Measurements from ENCODE around the gene TADA2B. TPM values are rescaled to one million over a fixed set of nuclear protein-coding genes. Genes with fewer than 3 reads are reported as not detected.

Gene TADA2B
- total RNA-seq, 2 donors from 2014 or later = 20.8 to 27.0 TPM

DNA sequence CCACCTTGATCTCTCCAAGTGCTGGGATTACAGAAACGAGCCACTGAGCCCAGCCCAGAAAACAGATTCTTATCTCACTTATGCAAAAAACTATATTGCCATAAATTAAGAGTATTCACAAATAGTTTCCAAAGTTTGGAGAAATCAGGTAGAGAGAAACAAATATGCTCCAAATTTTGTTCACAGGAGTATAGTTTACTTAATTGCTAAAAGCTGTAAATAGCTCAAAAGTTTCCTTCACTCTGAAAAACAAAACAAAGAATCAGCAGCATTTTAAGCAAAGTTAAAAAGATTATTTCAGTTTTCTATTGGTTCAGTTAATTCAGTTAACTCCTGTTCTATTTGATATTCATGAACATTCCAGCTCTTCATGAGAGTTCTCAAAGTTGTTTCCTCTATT lies 43.2 kb downstream of the TADA2B start:
- no peak overlapping the region for H3K4me3 ChIP-seq
- TF ChIP-seq, protein P1, sequence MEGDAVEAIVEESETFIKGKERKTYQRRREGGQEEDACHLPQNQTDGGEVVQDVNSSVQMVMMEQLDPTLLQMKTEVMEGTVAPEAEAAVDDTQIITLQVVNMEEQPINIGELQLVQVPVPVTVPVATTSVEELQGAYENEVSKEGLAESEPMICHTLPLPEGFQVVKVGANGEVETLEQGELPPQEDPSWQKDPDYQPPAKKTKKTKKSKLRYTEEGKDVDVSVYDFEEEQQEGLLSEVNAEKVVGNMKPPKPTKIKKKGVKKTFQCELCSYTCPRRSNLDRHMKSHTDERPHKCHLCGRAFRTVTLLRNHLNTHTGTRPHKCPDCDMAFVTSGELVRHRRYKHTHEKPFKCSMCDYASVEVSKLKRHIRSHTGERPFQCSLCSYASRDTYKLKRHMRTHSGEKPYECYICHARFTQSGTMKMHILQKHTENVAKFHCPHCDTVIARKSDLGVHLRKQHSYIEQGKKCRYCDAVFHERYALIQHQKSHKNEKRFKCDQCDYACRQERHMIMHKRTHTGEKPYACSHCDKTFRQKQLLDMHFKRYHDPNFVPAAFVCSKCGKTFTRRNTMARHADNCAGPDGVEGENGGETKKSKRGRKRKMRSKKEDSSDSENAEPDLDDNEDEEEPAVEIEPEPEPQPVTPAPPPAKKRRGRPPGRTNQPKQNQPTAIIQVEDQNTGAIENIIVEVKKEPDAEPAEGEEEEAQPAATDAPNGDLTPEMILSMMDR (IDR thresholded peaks at IDR 0.05) = no peak
- no peak for DNase-seq (ENCODE audit: low spot score)
- H3K27me3 ChIP-seq = no peaks in the 10 kb centered on the region
- no peaks in the 10 kb centered on the region for H3K9me3 ChIP-seq
- H3K27ac ChIP-seq = no peak overlapping the region
- H3K36me3 ChIP-seq = no peaks in the 10 kb centered on the region
- H3K4me1 ChIP-seq = peaks cover 0 to 8% of the 10 kb centered on the region in 2 donors

DNA sequence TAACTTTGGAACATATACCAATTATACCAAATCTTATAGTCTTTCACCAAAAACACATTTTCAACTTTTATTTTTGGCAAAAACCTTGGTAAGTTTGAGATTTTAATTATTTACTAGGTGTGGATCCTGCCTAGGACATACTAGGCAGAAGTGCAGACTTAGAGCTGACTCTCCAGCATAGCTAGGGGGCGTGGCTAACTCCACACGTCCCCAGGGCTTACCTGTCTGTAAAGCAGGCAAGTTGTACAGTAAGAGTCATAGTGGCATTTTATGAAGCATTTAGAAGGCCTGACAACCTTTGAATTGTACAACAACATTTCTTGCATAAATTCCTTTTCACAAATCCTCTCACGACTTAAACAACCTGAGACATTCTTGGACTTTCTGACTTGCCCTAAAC lies 43.9 kb downstream of the TADA2B start:
- DNase-seq (ENCODE audit: low spot score) = no peak
- Histone ChIP-seq H3K27me3 (no peaks in the 10 kb centered on the region), H3K9me3 (no peaks in the 10 kb centered on the region), H3K36me3 (no peaks in the 10 kb centered on the region), H3K4me3 (no peak overlapping the region), H3K27ac (no peak overlapping the region), H3K4me1 (peaks cover 0 to 8% of the 10 kb centered on the region in 2 donors)
- TF ChIP-seq, protein P1 (IDR thresholded peaks at IDR 0.05) = no peak

DNA sequence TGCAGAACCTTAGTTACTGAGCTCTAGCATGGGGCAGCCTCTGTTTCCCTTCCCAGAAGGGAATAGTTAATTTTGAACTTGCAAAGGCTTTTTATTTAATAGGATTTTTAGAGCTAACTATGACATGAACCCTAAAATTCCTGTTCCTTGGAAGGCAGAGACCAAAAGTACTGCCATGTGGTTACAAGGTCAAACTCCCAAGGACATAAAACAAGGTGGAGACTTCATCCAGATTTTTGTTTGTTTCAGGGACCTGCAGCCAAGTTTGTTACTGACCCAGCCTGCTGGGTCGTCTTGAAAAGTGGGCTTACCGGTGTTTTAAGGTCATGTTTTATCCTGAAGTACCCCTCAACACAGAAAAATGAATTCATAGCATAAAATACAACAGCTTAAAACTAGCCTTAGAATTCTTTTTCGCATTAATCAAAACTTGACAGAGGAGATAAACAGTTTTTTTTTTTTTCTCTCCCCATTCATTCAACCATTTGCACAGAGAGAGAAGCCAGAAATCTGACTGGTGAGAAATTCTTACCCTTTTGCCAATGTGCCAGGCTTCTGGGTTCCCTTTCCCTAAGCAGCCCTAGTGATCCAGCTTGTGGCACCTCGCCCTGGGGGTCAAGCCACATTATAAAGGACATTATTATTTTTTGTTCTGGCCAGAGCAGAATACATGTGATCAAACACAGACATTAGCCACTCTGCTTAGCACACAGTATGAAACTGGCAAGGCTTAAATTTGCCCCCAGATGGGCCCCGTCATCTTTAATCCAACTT lies 46.2 kb downstream of the TADA2B start:
- no peak overlapping the region for H3K4me3 ChIP-seq
- no peaks in the 10 kb centered on the region for H3K27me3 ChIP-seq
- no peak overlapping the region for H3K27ac ChIP-seq
- DNase-seq (ENCODE audit: low spot score) = no peak
- H3K36me3 ChIP-seq = no peaks in the 10 kb centered on the region
- TF ChIP-seq, protein P1 (IDR thresholded peaks at IDR 0.05) = no peak
- H3K9me3 ChIP-seq = no peaks in the 10 kb centered on the region
- H3K4me1 ChIP-seq = peaks cover 0 to 8% of the 10 kb centered on the region in 2 donors

DNA sequence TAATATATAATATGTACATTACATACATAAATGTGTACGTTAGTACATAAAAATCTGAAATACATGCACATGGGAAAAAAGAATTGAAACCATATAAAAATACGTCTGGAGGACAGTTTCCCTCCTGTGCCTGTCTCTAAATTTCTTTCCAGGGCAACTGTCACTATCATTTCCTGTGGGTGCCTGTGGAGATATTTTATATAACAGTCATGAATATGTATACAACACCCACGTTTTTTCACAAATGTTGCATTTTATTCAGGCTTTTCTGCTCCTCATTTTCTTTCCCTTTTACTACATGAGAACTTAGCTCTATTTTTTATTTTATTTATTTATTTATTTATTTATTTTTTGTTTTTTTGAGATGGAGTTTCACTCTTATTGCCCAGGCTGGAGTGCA lies 48.9 kb downstream of the TADA2B start:
- Histone ChIP-seq H3K9me3 (no peaks in the 10 kb centered on the region), H3K4me1 (peaks cover 0 to 8% of the 10 kb centered on the region in 2 donors), H3K27ac (no peak overlapping the region), H3K36me3 (no peaks in the 10 kb centered on the region), H3K4me3 (no peak overlapping the region), H3K27me3 (no peaks in the 10 kb centered on the region)
- TF ChIP-seq, protein P1 (IDR thresholded peaks at IDR 0.05) = no peak
- no peak for DNase-seq (ENCODE audit: low spot score)

DNA sequence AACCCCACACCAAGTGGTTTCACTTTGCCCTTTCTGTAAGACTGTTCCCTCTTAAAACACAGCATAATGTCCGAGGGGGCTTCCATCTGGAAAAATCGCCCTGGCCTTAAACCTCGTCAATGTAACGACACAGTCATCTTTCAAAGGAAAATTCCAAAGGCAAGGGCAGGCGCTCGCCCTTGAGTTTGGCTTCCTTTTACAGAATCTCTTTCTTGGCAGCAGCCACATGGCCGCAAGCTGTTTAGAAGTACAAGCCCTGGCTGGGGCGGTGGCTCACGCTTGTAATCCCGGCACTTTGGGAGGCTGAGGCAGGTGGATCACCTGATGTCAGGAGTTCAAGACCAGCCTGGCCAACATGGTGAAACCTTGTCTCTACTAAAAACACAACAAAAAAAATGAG lies 51.7 kb downstream of the TADA2B start:
- Histone ChIP-seq H3K27me3 (no peaks in the 10 kb centered on the region), H3K36me3 (no peaks in the 10 kb centered on the region), H3K27ac (no peak overlapping the region), H3K9me3 (no peaks in the 10 kb centered on the region), H3K4me3 (no peak overlapping the region), H3K4me1 (peaks cover 0 to 2% of the 10 kb centered on the region in 2 donors)
- no peak for DNase-seq (ENCODE audit: low spot score)
- TF ChIP-seq, protein P1 (IDR thresholded peaks at IDR 0.05) = no peak
